Mesodermal cell (in vitro differentiated cells): ENCODE data around the gene CACNG4.

Experiments used
- H3K27ac ChIP-seq: 2 replicates; pipeline ENCODE4 v1.7.0; 2013; ENCODE audit warnings: mild to moderate bottlenecking, low read depth, low read length, moderate library complexity; ENCODE audit not compliant: severe bottlenecking
- H3K36me3 ChIP-seq: 2 replicates; pipeline ENCODE4 v1.7.1; 2013; ENCODE audit warnings: mild to moderate bottlenecking, low read length, moderate library complexity; ENCODE audit not compliant: control insufficient read depth, insufficient read depth
- H3K4me1 ChIP-seq: one replicate; pipeline ENCODE4 v1.7.1; 2013; ENCODE audit warnings: mild to moderate bottlenecking, low read length; ENCODE audit not compliant: insufficient read depth, control insufficient read depth, poor library complexity, severe bottlenecking
- H3K4me3 ChIP-seq: 2 replicates; pipeline ENCODE4 v1.7.0; 2013; ENCODE audit warnings: low read length, control low read depth, mild to moderate bottlenecking; ENCODE audit not compliant: insufficient read depth, poor library complexity, severe bottlenecking; ENCODE audit errors: extremely low read depth
- H3K9me3 ChIP-seq: 2 replicates; pipeline ENCODE4 v1.7.1; 2013; ENCODE audit warnings: mild to moderate bottlenecking, low read length, moderate library complexity; ENCODE audit not compliant: control insufficient read depth
- WGBS, 2 experiments: methylation state at CpG; one replicate each; pipeline ENCODE4 v1.1.5; 2013; ENCODE audit warnings: missing lambda C conversion rate in 2 of 2; ENCODE audit not compliant: insufficient coverage in 2 of 2; 5-methylcytosine and 5-hydroxymethylcytosine counted together

The CACNG4 gene

GRCh38 chr17:67066717-67067116 is 102.2 kb downstream of the CACNG4 start:
- Histone ChIP-seq H3K9me3 (no peaks in the 10 kb centered on the region), H3K4me1 (peaks cover 3% of the 10 kb centered on the region), H3K4me3 (no peak overlapping the region), H3K36me3 (no peaks in the 10 kb centered on the region), H3K27ac (no peak overlapping the region)
- WGBS, 2 experiments: 70 to 71% methylated on average over 1 to 2 of the region's 2 CpGs

GRCh38 chr17:67067571-67068482 is 103.3 kb downstream of the CACNG4 start:
- Histone ChIP-seq H3K4me1 (peaks cover 3% of the 10 kb centered on the region), H3K36me3 (no peaks in the 10 kb centered on the region), H3K4me3 (no peak overlapping the region), H3K9me3 (no peaks in the 10 kb centered on the region), H3K27ac (no peak overlapping the region)
- WGBS, 2 experiments: 88 to 94% methylated on average over 11 to 12 of the region's 13 CpGs

- Histone ChIP-seq H3K27ac (no peak overlapping the region), H3K4me3 (no peak overlapping the region), H3K36me3 (no peaks in the 10 kb centered on the region), H3K4me1 (peaks cover 3% of the 10 kb centered on the region), H3K9me3 (no peaks in the 10 kb centered on the region)
- 81 to 95% methylated on average over 2 of the region's 3 CpGs for WGBS, 2 experiments
These were observed 104.5 kb downstream of the CACNG4 start for GRCh38 chr17:67068999-67069398.

- Histone ChIP-seq H3K4me3 (no peak overlapping the region), H3K4me1 (peaks cover 3% of the 10 kb centered on the region), H3K27ac (no peak overlapping the region), H3K9me3 (no peaks in the 10 kb centered on the region), H3K36me3 (no peaks in the 10 kb centered on the region)
- no CpG with 5 or more reads among the region's 5 CpGs for WGBS, 2 experiments
These were observed 105.2 kb downstream of the CACNG4 start for GRCh38 chr17:67069603-67070136.

GRCh38 chr17:67071595-67071994 is 107.1 kb downstream of the CACNG4 start:
- Histone ChIP-seq H3K4me1 (no peaks in the 10 kb centered on the region), H3K9me3 (no peaks in the 10 kb centered on the region), H3K36me3 (peaks cover 6% of the 10 kb centered on the region), H3K27ac (no peak overlapping the region), H3K4me3 (no peak overlapping the region)

GRCh38 chr17:67072885-67073284 is 108.4 kb downstream of the CACNG4 start:
- H3K27ac ChIP-seq: no peak overlapping the region
- H3K36me3 ChIP-seq: peaks cover 6% of the 10 kb centered on the region
- no peaks in the 10 kb centered on the region for H3K9me3 ChIP-seq
- WGBS, 2 experiments: 94 to 100% methylated on average over 1 to 2 of the region's 3 CpGs
- no peaks in the 10 kb centered on the region for H3K4me1 ChIP-seq
- H3K4me3 ChIP-seq: no peak overlapping the region

- WGBS, 2 experiments: 87 to 94% methylated on average over 2 of the region's 3 CpGs
- no peaks in the 10 kb centered on the region for H3K9me3 ChIP-seq
- H3K36me3 ChIP-seq: peaks cover 12% of the 10 kb centered on the region
- no peaks in the 10 kb centered on the region for H3K4me1 ChIP-seq
- H3K27ac ChIP-seq: no peak overlapping the region
- no peak overlapping the region for H3K4me3 ChIP-seq
These were observed 110.3 kb downstream of the CACNG4 start for GRCh38 chr17:67074781-67075180.

- H3K4me1 ChIP-seq: no peaks in the 10 kb centered on the region
- H3K4me3 ChIP-seq: no peak overlapping the region
- no peak overlapping the region for H3K27ac ChIP-seq
- 87 to 92% methylated on average over 2 to 5 of the region's 7 CpGs for WGBS, 2 experiments
- H3K9me3 ChIP-seq: no peaks in the 10 kb centered on the region
- peaks cover 12% of the 10 kb centered on the region for H3K36me3 ChIP-seq
These were observed 111.8 kb downstream of the CACNG4 start for GRCh38 chr17:67076290-67076689.

- H3K36me3 ChIP-seq: peaks cover 13% of the 10 kb centered on the region
- H3K4me1 ChIP-seq: no peaks in the 10 kb centered on the region
- H3K4me3 ChIP-seq: no peak overlapping the region
- H3K9me3 ChIP-seq: no peaks in the 10 kb centered on the region
- 94 to 95% methylated on average over 4 to 9 of the region's 11 CpGs for WGBS, 2 experiments
- no peak overlapping the region for H3K27ac ChIP-seq
These were observed 113.8 kb downstream of the CACNG4 start for GRCh38 chr17:67078292-67078691.

GRCh38 chr17:67079491-67079890 is 115.0 kb downstream of the CACNG4 start:
- Histone ChIP-seq H3K27ac (no peak overlapping the region), H3K9me3 (no peaks in the 10 kb centered on the region), H3K4me3 (no peak overlapping the region), H3K36me3 (peaks cover 18% of the 10 kb centered on the region), H3K4me1 (no peaks in the 10 kb centered on the region)
- 83 to 100% methylated on average over 1 of the region's 2 CpGs for WGBS, 2 experiments

GRCh38 chr17:67080804-67081203 is 116.3 kb downstream of the CACNG4 start:
- H3K4me1 ChIP-seq: no peaks in the 10 kb centered on the region
- H3K4me3 ChIP-seq: no peak overlapping the region
- no peaks in the 10 kb centered on the region for H3K9me3 ChIP-seq
- no CpG with 5 or more reads among the region's 2 CpGs for WGBS, 2 experiments
- peaks cover 22% of the 10 kb centered on the region for H3K36me3 ChIP-seq
- no peak overlapping the region for H3K27ac ChIP-seq
